ENCODE data around the gene FUT8. TPM values are rescaled to one million over a fixed set of nuclear protein-coding genes. Genes with fewer than 3 reads are reported as not detected.

FUT8 gene
- total RNA-seq, 1 experiment from 2014 or later, result 42.3 TPM

GRCh38 chr14:65599375-65599774, 186.8 kb downstream of the FUT8 start (continued):
- TF ChIP-seq EZH2phosphoT487 (IDR thresholded peaks at IDR 0.05; ENCODE audit: borderline replicate concordance) (no peak), CBX3 (IDR thresholded peaks at IDR 0.05; ENCODE audit: low read depth) (no peak), SRF (IDR thresholded peaks at IDR 0.05; ENCODE audit: low read depth) (no peak), ZFX (IDR thresholded peaks at IDR 0.05) (no peak), ELF1 (IDR thresholded peaks at IDR 0.05; ENCODE audit: borderline replicate concordance, low read depth) (no peak), SP1 (IDR thresholded peaks at IDR 0.05; ENCODE audit: low read depth) (no peak), SIN3A (IDR thresholded peaks at IDR 0.05; ENCODE audit: low read depth) (no peak)

- ChIA-PET POLR2A (no interaction called here), RAD21 (ENCODE audit: low non-redundant PET in 1 of 2, low total read pairs in 2 of 2, uncharacterized antibody in 2 of 2, unreplicated experiment in 2 of 2) (no interaction called here), CTCF (interaction anchor here (1.5 kb wide), 1 partner anchor 186 kb away, joined by 5 read pairs; no protein-coding TSS in a partner anchor)
- no peak overlapping the region for H2AFZ ChIP-seq (ENCODE audit: low read depth, low read length, poor library complexity, severe bottlenecking)
- H3K4me3 ChIP-seq (replicated peaks in 1 of 2; ENCODE audit: low read depth in 1 of 2, low read length in 2 of 2), result no peak overlapping the region
- no peak for DNase-seq (ENCODE audit: low read depth, low spot score)
- no peak overlapping the region for H3K27ac ChIP-seq (ENCODE audit: low read depth, low read length)
- no peaks in the 10 kb centered on the region for H4K20me1 ChIP-seq (ENCODE audit: insufficient read depth)
- TF ChIP-seq EZH2phosphoT487 (IDR thresholded peaks at IDR 0.05; ENCODE audit: borderline replicate concordance) (no peak), ELF1 (IDR thresholded peaks at IDR 0.05; ENCODE audit: borderline replicate concordance, low read depth) (no peak), MAX (IDR thresholded peaks at IDR 0.05) (no peak)
- intact Hi-C loops (cut with micrococcal nuclease), result no loop called here
- H3K9ac ChIP-seq (ENCODE audit: low read length), result no peak overlapping the region
- no peaks in the 10 kb centered on the region for H3K9me3 ChIP-seq (ENCODE audit: control insufficient read depth in 1 of 2, insufficient read depth in 1 of 2, low read depth in 1 of 2, low read length in 2 of 2)
- no peaks in the 10 kb centered on the region for H3K79me2 ChIP-seq (ENCODE audit: insufficient read depth, low read length)
- H3K27me3 ChIP-seq (ENCODE audit: insufficient read depth, low read length), result no peaks in the 10 kb centered on the region
- H3K4me1 ChIP-seq (ENCODE audit: control insufficient read depth in 1 of 2, insufficient read depth in 2 of 2, low read length in 2 of 2), result no peaks in the 10 kb centered on the region
- no peaks in the 10 kb centered on the region for H3K9me2 ChIP-seq (ENCODE audit: insufficient read depth)
- no peak overlapping the region for H3K4me2 ChIP-seq (ENCODE audit: low read length)
- no peaks in the 10 kb centered on the region for H3K36me3 ChIP-seq (ENCODE audit: control insufficient read depth in 1 of 2, insufficient read depth in 2 of 2, low read length in 2 of 2)
- BruUV-seq (replicated peaks), result no TSS peak
- no peak for ATAC-seq
These were observed 188.2 kb downstream of the FUT8 start for GRCh38 chr14:65600742-65601141.

- no peaks in the 10 kb centered on the region for H3K27me3 ChIP-seq (ENCODE audit: insufficient read depth, low read length)
- no peak overlapping the region for H2AFZ ChIP-seq (ENCODE audit: low read depth, low read length, poor library complexity, severe bottlenecking)
- H3K9ac ChIP-seq (ENCODE audit: low read length), result no peak overlapping the region
- BruUV-seq (replicated peaks), result no TSS peak
- no peaks in the 10 kb centered on the region for H3K9me2 ChIP-seq (ENCODE audit: insufficient read depth)
- ChIA-PET CTCF (no interaction called here), RAD21 (ENCODE audit: low non-redundant PET in 1 of 2, low total read pairs in 2 of 2, uncharacterized antibody in 2 of 2, unreplicated experiment in 2 of 2) (no interaction called here), POLR2A (no interaction called here)
- no peak overlapping the region for H3K4me2 ChIP-seq (ENCODE audit: low read length)
- TF ChIP-seq ATF3 (IDR thresholded peaks at IDR 0.05), result no peak
- TF ChIP-seq JUND (IDR thresholded peaks at IDR 0.05), result no peak
- TF ChIP-seq ELF1 (IDR thresholded peaks at IDR 0.05; ENCODE audit: borderline replicate concordance, low read depth), result no peak
- no peaks in the 10 kb centered on the region for H4K20me1 ChIP-seq (ENCODE audit: insufficient read depth)
- H3K36me3 ChIP-seq (ENCODE audit: control insufficient read depth in 1 of 2, insufficient read depth in 2 of 2, low read length in 2 of 2), result no peaks in the 10 kb centered on the region
- intact Hi-C loops (cut with micrococcal nuclease), result no loop called here
- DNase-seq (ENCODE audit: low read depth, low spot score) (no peak), ATAC-seq (no peak)
- no peaks in the 10 kb centered on the region for H3K4me1 ChIP-seq (ENCODE audit: control insufficient read depth in 1 of 2, insufficient read depth in 2 of 2, low read length in 2 of 2)
- H3K79me2 ChIP-seq (ENCODE audit: insufficient read depth, low read length), result no peaks in the 10 kb centered on the region
- H3K4me3 ChIP-seq (replicated peaks in 1 of 2; ENCODE audit: low read depth in 1 of 2, low read length in 2 of 2), result no peak overlapping the region
- H3K27ac ChIP-seq (ENCODE audit: low read depth, low read length), result no peak overlapping the region
- no peaks in the 10 kb centered on the region for H3K9me3 ChIP-seq (ENCODE audit: control insufficient read depth in 1 of 2, insufficient read depth in 1 of 2, low read depth in 1 of 2, low read length in 2 of 2)
These were observed 192.0 kb downstream of the FUT8 start for GRCh38 chr14:65604535-65604934.

Measured in HCT116 (cell line).